GM10266 (cell line): Measurements from ENCODE around the gene KCNMA1.

Experiments used
- DNase-seq: peaks from one replicate; pipeline ENCODE4 v3.0.0; 2012; ENCODE audit errors: extremely low spot score
- CTCF ChIP-seq: IDR thresholded peaks from 2 replicates; pipeline ENCODE4 v1.5.1; 2012; ENCODE audit warnings: mild to moderate bottlenecking, low read depth; ENCODE audit not compliant: control insufficient read depth, insufficient read depth; ENCODE audit errors: missing control alignments

Gene KCNMA1

GRCh38 chr10:77380191-77380590, 257.4 kb downstream of the KCNMA1 start:
- DNase-seq: no peak
- no peak for TF ChIP-seq CTCF

GRCh38 chr10:77378366-77379349, 258.9 kb downstream of the KCNMA1 start:
- TF ChIP-seq CTCF: no peak
- no peak for DNase-seq

- TF ChIP-seq CTCF: no peak
- no peak for DNase-seq
These were observed 259.8 kb downstream of the KCNMA1 start for GRCh38 chr10:77377678-77378352.

GRCh38 chr10:77377034-77377433, 260.6 kb downstream of the KCNMA1 start:
- no peak for TF ChIP-seq CTCF
- DNase-seq: no peak

GRCh38 chr10:77374189-77374656, 263.4 kb downstream of the KCNMA1 start:
- no peak for TF ChIP-seq CTCF

GRCh38 chr10:77371848-77372799, 265.5 kb downstream of the KCNMA1 start:
- TF ChIP-seq CTCF: no peak
- no peak for DNase-seq

More at GRCh38 chr10:77374189-77374656, 263.4 kb downstream of the KCNMA1 start:
- DNase-seq: no peak
